Osteoblast (primary cell): ENCODE measurements around the gene MPPED1. TPM values are rescaled to one million over a fixed set of nuclear protein-coding genes. Genes with fewer than 3 reads are reported as not detected.

Experiments used
- DNase-seq: peaks from one replicate; pipeline ENCODE4 v3.0.0; 2011; ENCODE audit warnings: low spot score, mixed read lengths; ENCODE audit not compliant: insufficient read length; ENCODE audit errors: missing footprints
- H2AFZ ChIP-seq: 2 replicates; pipeline ENCODE4 v1.6.0; 2011; ENCODE audit warnings: mild to moderate bottlenecking, low read length
- H3K27ac ChIP-seq: 2 replicates; pipeline ENCODE4 v1.5.1; 2011; ENCODE audit warnings: mild to moderate bottlenecking, low read depth, low read length, moderate library complexity
- H3K27me3 ChIP-seq: 2 replicates; pipeline ENCODE4 v1.6.0; 2012; ENCODE audit warnings: mild to moderate bottlenecking, control low read depth, inconsistent platforms, low read length, moderate library complexity; ENCODE audit not compliant: insufficient read depth
- H3K36me3 ChIP-seq: 2 replicates; pipeline ENCODE4 v1.5.1; 2011; ENCODE audit warnings: mild to moderate bottlenecking, low read length, control low read depth, moderate library complexity; ENCODE audit not compliant: insufficient read depth
- H3K4me1 ChIP-seq: 2 replicates; pipeline ENCODE4 v1.5.1; 2011; ENCODE audit warnings: mild to moderate bottlenecking, low read length, control low read depth, moderate library complexity; ENCODE audit not compliant: insufficient read depth
- H3K4me2 ChIP-seq: 2 replicates; pipeline ENCODE4 v1.6.0; 2011; ENCODE audit warnings: mild to moderate bottlenecking, low read length; ENCODE audit not compliant: insufficient read depth
- H3K4me3 ChIP-seq: fragments of 200-600 bp; sonication (generic); 3 replicates; pipeline ENCODE4 v1.5.1; 2012; ENCODE audit warnings: mild to moderate bottlenecking, low read length, inconsistent platforms; ENCODE audit not compliant: insufficient read depth
- H3K79me2 ChIP-seq: 2 replicates; pipeline ENCODE4 v1.6.0; 2012; ENCODE audit warnings: mild to moderate bottlenecking, low read length, control low read depth, inconsistent platforms; ENCODE audit not compliant: insufficient read depth
- H3K9me3 ChIP-seq: 2 replicates; pipeline ENCODE4 v1.5.1; 2011; ENCODE audit warnings: low read depth, low read length, control low read depth
- H4K20me1 ChIP-seq: 2 replicates; pipeline ENCODE4 v1.6.0; 2012; ENCODE audit warnings: mild to moderate bottlenecking, low read length, control low read depth; ENCODE audit not compliant: insufficient read depth
- total RNA-seq: library from RNA; depleted of rRNA; stranded (reverse); fragments of >200 nt; gene quantifications from 2 replicates; pipeline ENCODE4 v1.2.3, GENCODE V29; 2012
- TF ChIP-seq, protein P1 (sequence below): IDR thresholded peaks from 2 replicates; pipeline ENCODE4 v1.5.1; 2011; ENCODE audit warnings: mild to moderate bottlenecking, low read depth, low read length, moderate library complexity; ENCODE audit errors: extremely low read depth

The MPPED1 gene
- total RNA-seq, 1 donor, result not detected

DNA sequence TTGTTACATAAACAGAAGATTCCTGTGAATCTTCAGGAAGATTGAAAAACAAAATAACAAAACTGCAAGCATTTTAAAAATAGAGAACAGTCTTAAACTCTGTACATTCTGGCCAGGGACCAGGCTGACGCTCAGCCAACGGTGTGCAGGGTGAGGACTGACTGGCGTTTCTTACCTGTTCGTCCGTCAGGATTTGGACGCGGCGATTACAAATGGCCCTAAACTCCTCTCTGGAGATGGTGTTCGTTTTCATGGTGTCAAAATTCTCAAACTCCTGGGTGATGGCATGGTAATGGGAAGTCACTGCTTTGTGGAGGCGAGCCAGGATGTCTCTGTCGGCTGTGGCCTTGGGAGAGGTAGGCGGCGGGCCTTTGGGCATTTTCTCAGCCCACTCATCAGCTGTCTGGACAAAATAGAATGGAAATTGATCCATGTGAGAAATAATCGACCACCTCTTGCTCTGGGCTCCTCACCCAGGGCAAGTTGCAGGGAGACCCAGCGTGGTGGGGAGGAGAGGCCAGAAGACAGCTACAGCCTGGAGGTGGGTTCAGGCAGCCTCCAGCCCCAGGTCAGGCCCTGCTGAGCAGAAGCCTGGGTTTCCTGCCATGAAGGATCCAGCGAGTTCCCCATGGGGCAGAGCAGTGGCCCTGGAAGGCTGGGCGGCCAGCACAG lies 143.0 kb downstream of the MPPED1 start:
- no peak overlapping the region for H3K27ac ChIP-seq
- no peaks in the 10 kb centered on the region for H4K20me1 ChIP-seq
- no peaks in the 10 kb centered on the region for H3K4me1 ChIP-seq
- no peak overlapping the region for H3K4me3 ChIP-seq
- no peaks in the 10 kb centered on the region for H3K36me3 ChIP-seq
- no peak for DNase-seq
- no peak overlapping the region for H3K4me2 ChIP-seq
- TF ChIP-seq, protein P1, sequence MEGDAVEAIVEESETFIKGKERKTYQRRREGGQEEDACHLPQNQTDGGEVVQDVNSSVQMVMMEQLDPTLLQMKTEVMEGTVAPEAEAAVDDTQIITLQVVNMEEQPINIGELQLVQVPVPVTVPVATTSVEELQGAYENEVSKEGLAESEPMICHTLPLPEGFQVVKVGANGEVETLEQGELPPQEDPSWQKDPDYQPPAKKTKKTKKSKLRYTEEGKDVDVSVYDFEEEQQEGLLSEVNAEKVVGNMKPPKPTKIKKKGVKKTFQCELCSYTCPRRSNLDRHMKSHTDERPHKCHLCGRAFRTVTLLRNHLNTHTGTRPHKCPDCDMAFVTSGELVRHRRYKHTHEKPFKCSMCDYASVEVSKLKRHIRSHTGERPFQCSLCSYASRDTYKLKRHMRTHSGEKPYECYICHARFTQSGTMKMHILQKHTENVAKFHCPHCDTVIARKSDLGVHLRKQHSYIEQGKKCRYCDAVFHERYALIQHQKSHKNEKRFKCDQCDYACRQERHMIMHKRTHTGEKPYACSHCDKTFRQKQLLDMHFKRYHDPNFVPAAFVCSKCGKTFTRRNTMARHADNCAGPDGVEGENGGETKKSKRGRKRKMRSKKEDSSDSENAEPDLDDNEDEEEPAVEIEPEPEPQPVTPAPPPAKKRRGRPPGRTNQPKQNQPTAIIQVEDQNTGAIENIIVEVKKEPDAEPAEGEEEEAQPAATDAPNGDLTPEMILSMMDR, result no peak
- H3K27me3 ChIP-seq, result no peaks in the 10 kb centered on the region
- no peak overlapping the region for H2AFZ ChIP-seq
- H3K9me3 ChIP-seq, result no peaks in the 10 kb centered on the region
- no peaks in the 10 kb centered on the region for H3K79me2 ChIP-seq

DNA sequence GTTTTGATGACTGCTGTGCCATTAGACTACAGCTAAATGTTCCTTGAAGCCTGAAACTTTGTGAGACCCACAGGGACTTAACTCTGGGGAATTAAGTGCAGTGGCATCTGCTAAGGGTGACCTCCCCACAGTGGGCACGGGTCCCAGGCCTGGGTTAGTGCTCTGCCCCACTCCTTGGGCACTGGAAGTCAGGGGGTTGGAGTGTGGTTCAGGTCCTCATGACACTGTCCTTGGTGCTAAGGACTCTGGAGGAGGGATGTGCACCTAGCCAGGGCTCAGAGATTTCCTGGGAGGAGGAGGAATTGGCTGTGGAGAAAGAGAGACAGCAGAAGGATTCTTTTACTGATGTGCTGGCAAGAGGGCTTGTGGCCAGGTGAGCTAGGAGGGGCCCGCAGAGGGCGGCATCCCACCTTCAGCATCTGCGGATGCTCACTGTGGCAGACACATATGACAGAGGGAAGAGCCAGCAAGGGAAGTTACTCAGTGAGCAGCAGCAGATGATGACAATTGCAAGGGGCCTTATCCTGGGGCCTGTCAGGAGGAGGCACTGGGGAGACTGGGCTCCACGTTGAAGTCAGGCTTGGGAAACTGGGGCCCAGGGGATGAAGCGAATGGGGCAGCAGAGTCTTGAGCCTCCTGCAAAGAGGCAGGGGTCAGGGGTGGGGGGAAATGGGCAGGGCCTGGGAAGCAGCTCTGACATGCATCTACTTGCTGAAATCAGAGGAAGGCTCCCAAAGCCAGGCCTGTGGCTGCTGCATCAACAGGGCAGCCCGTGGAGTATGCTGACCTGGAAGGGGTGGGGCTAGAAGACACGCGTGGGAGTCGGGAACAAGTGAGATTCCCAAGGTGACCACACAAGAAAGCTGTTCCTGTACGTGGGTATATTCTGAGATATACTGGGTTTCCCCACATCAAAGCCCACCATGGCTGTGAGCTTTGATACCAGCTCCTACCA lies 144.0 kb downstream of the MPPED1 start:
- no peak for DNase-seq
- Histone ChIP-seq H3K9me3 (no peaks in the 10 kb centered on the region), H3K36me3 (no peaks in the 10 kb centered on the region), H3K79me2 (no peaks in the 10 kb centered on the region), H3K27ac (no peak overlapping the region), H2AFZ (no peak overlapping the region), H3K4me2 (no peak overlapping the region), H3K4me1 (no peaks in the 10 kb centered on the region), H3K27me3 (no peaks in the 10 kb centered on the region), H3K4me3 (no peak overlapping the region), H4K20me1 (no peaks in the 10 kb centered on the region)
- TF ChIP-seq, protein P1, result no peak

Other genes with a start within 250 kb of the MPPED1 start
- 29.0 and 29.2 TPM in 2 replicates for gene TTLL12, start 224.9 kb upstream of the MPPED1 start, total RNA-seq
- gene SCUBE1, start 68.6 kb upstream of the MPPED1 start, total RNA-seq, result 2.1 and 2.2 TPM in 2 replicates